ENCODE data around the gene SORL1.

Gene SORL1

GRCh38 chr11:121649798-121650197 is 197.7 kb downstream of the SORL1 start:
- H3K27me3 ChIP-seq (ENCODE audit: low read depth, low read length), result no peaks in the 10 kb centered on the region
- peaks cover 0 to 2% of the 10 kb centered on the region in 2 donors for H3K4me1 ChIP-seq (ENCODE audit: control insufficient read depth in 1 of 2, insufficient read depth in 2 of 2, low read length in 2 of 2)
- H3K36me3 ChIP-seq (ENCODE audit: control insufficient read depth in 1 of 2, insufficient read depth in 2 of 2, low read length in 2 of 2), result no peaks in the 10 kb centered on the region
- H3K4me3 ChIP-seq (ENCODE audit: low read depth in 1 of 2, low read length in 2 of 2), result no peak overlapping the region
- H3K27ac ChIP-seq (ENCODE audit: low read length), result no peak overlapping the region
- H3K9me3 ChIP-seq (ENCODE audit: control insufficient read depth in 1 of 2, low read length in 2 of 2), result no peaks in the 10 kb centered on the region

GRCh38 chr11:121650351-121651256 is 198.5 kb downstream of the SORL1 start:
- Histone ChIP-seq H3K27me3 (ENCODE audit: low read depth, low read length) (no peaks in the 10 kb centered on the region), H3K27ac (ENCODE audit: low read length) (no peak overlapping the region), H3K36me3 (ENCODE audit: control insufficient read depth in 1 of 2, insufficient read depth in 2 of 2, low read length in 2 of 2) (no peaks in the 10 kb centered on the region), H3K9me3 (ENCODE audit: control insufficient read depth in 1 of 2, low read length in 2 of 2) (no peaks in the 10 kb centered on the region), H3K4me3 (ENCODE audit: low read depth in 1 of 2, low read length in 2 of 2) (no peak overlapping the region), H3K4me1 (ENCODE audit: control insufficient read depth in 1 of 2, insufficient read depth in 2 of 2, low read length in 2 of 2) (peaks cover 4 to 8% of the 10 kb centered on the region in 2 donors)

- Histone ChIP-seq H3K9me3 (ENCODE audit: control insufficient read depth in 1 of 2, low read length in 2 of 2) (no peaks in the 10 kb centered on the region), H3K27me3 (ENCODE audit: low read depth, low read length) (no peaks in the 10 kb centered on the region), H3K4me1 (ENCODE audit: control insufficient read depth in 1 of 2, insufficient read depth in 2 of 2, low read length in 2 of 2) (peaks cover 5 to 8% of the 10 kb centered on the region in 2 donors), H3K27ac (ENCODE audit: low read length) (no peak overlapping the region), H3K36me3 (ENCODE audit: control insufficient read depth in 1 of 2, insufficient read depth in 2 of 2, low read length in 2 of 2) (peaks cover 0 to 6% of the 10 kb centered on the region in 2 donors), H3K4me3 (ENCODE audit: low read depth in 1 of 2, low read length in 2 of 2) (no peak overlapping the region)
Observed at GRCh38 chr11:121651257-121651605, 199.1 kb downstream of the SORL1 start.

- no peak overlapping the region for H3K27ac ChIP-seq (ENCODE audit: low read length)
- no peaks in the 10 kb centered on the region for H3K9me3 ChIP-seq (ENCODE audit: control insufficient read depth in 1 of 2, low read length in 2 of 2)
- no peak overlapping the region for H3K4me3 ChIP-seq (ENCODE audit: low read depth in 1 of 2, low read length in 2 of 2)
- H3K27me3 ChIP-seq (ENCODE audit: low read depth, low read length), result no peaks in the 10 kb centered on the region
- H3K36me3 ChIP-seq (ENCODE audit: control insufficient read depth in 1 of 2, insufficient read depth in 2 of 2, low read length in 2 of 2), result peaks cover 0 to 7% of the 10 kb centered on the region in 2 donors
- peaks cover 9 to 16% of the 10 kb centered on the region in 2 donors for H3K4me1 ChIP-seq (ENCODE audit: control insufficient read depth in 1 of 2, insufficient read depth in 2 of 2, low read length in 2 of 2)
Observed at GRCh38 chr11:121652971-121653370, 200.9 kb downstream of the SORL1 start.

GRCh38 chr11:121654259-121654842 is 202.2 kb downstream of the SORL1 start:
- no peaks in the 10 kb centered on the region for H3K9me3 ChIP-seq (ENCODE audit: control insufficient read depth in 1 of 2, low read length in 2 of 2)
- peak overlapping the region; percentile 94 for H3K27ac ChIP-seq (ENCODE audit: low read length)
- H3K4me1 ChIP-seq (ENCODE audit: control insufficient read depth in 1 of 2, insufficient read depth in 2 of 2, low read length in 2 of 2), result peaks cover 9 to 16% of the 10 kb centered on the region in 2 donors
- H3K4me3 ChIP-seq (ENCODE audit: low read depth in 1 of 2, low read length in 2 of 2), result peak overlapping the region in 1 of 2 donors; percentile 60
- peaks cover 0 to 7% of the 10 kb centered on the region in 2 donors for H3K36me3 ChIP-seq (ENCODE audit: control insufficient read depth in 1 of 2, insufficient read depth in 2 of 2, low read length in 2 of 2)
- H3K27me3 ChIP-seq (ENCODE audit: low read depth, low read length), result no peaks in the 10 kb centered on the region

- H3K27ac ChIP-seq (ENCODE audit: low read length), result peak overlapping the region; percentile 94
- no peaks in the 10 kb centered on the region for H3K27me3 ChIP-seq (ENCODE audit: low read depth, low read length)
- peaks cover 0 to 7% of the 10 kb centered on the region in 2 donors for H3K36me3 ChIP-seq (ENCODE audit: control insufficient read depth in 1 of 2, insufficient read depth in 2 of 2, low read length in 2 of 2)
- no peaks in the 10 kb centered on the region for H3K9me3 ChIP-seq (ENCODE audit: control insufficient read depth in 1 of 2, low read length in 2 of 2)
- peaks cover 9 to 16% of the 10 kb centered on the region in 2 donors for H3K4me1 ChIP-seq (ENCODE audit: control insufficient read depth in 1 of 2, insufficient read depth in 2 of 2, low read length in 2 of 2)
- H3K4me3 ChIP-seq (ENCODE audit: low read depth in 1 of 2, low read length in 2 of 2), result peak overlapping the region; percentile 60 to 73
Observed at GRCh38 chr11:121654843-121655536, 202.9 kb downstream of the SORL1 start.

- H3K27ac ChIP-seq (ENCODE audit: low read length), result peak overlapping the region; percentile 94
- no peaks in the 10 kb centered on the region for H3K9me3 ChIP-seq (ENCODE audit: control insufficient read depth in 1 of 2, low read length in 2 of 2)
- peak overlapping the region; percentile 60 to 73 for H3K4me3 ChIP-seq (ENCODE audit: low read depth in 1 of 2, low read length in 2 of 2)
- H3K27me3 ChIP-seq (ENCODE audit: low read depth, low read length), result no peaks in the 10 kb centered on the region
- H3K36me3 ChIP-seq (ENCODE audit: control insufficient read depth in 1 of 2, insufficient read depth in 2 of 2, low read length in 2 of 2), result peaks cover 0 to 7% of the 10 kb centered on the region in 2 donors
- H3K4me1 ChIP-seq (ENCODE audit: control insufficient read depth in 1 of 2, insufficient read depth in 2 of 2, low read length in 2 of 2), result peaks cover 9 to 16% of the 10 kb centered on the region in 2 donors
Observed at GRCh38 chr11:121655537-121656327, 203.6 kb downstream of the SORL1 start.

GRCh38 chr11:121656328-121657090 is 204.4 kb downstream of the SORL1 start:
- H3K4me3 ChIP-seq (ENCODE audit: low read depth in 1 of 2, low read length in 2 of 2), result peak overlapping the region; percentile 60 to 73
- H3K9me3 ChIP-seq (ENCODE audit: control insufficient read depth in 1 of 2, low read length in 2 of 2), result no peaks in the 10 kb centered on the region
- H3K27ac ChIP-seq (ENCODE audit: low read length), result peak overlapping the region; percentile 94
- peaks cover 0 to 7% of the 10 kb centered on the region in 2 donors for H3K36me3 ChIP-seq (ENCODE audit: control insufficient read depth in 1 of 2, insufficient read depth in 2 of 2, low read length in 2 of 2)
- peaks cover 9 to 16% of the 10 kb centered on the region in 2 donors for H3K4me1 ChIP-seq (ENCODE audit: control insufficient read depth in 1 of 2, insufficient read depth in 2 of 2, low read length in 2 of 2)
- no peaks in the 10 kb centered on the region for H3K27me3 ChIP-seq (ENCODE audit: low read depth, low read length)

- peaks cover 0 to 7% of the 10 kb centered on the region in 2 donors for H3K36me3 ChIP-seq (ENCODE audit: control insufficient read depth in 1 of 2, insufficient read depth in 2 of 2, low read length in 2 of 2)
- H3K4me3 ChIP-seq (ENCODE audit: low read depth in 1 of 2, low read length in 2 of 2), result no peak overlapping the region
- no peaks in the 10 kb centered on the region for H3K9me3 ChIP-seq (ENCODE audit: control insufficient read depth in 1 of 2, low read length in 2 of 2)
- H3K4me1 ChIP-seq (ENCODE audit: control insufficient read depth in 1 of 2, insufficient read depth in 2 of 2, low read length in 2 of 2), result peaks cover 9 to 16% of the 10 kb centered on the region in 2 donors
- peak overlapping the region; percentile 94 for H3K27ac ChIP-seq (ENCODE audit: low read length)
- H3K27me3 ChIP-seq (ENCODE audit: low read depth, low read length), result no peaks in the 10 kb centered on the region
Observed at GRCh38 chr11:121657146-121657545, 205.0 kb downstream of the SORL1 start.

- H3K36me3 ChIP-seq (ENCODE audit: control insufficient read depth in 1 of 2, insufficient read depth in 2 of 2, low read length in 2 of 2), result peaks cover 0 to 7% of the 10 kb centered on the region in 2 donors
- no peaks in the 10 kb centered on the region for H3K9me3 ChIP-seq (ENCODE audit: control insufficient read depth in 1 of 2, low read length in 2 of 2)
- H3K27ac ChIP-seq (ENCODE audit: low read length), result no peak overlapping the region
- no peaks in the 10 kb centered on the region for H3K27me3 ChIP-seq (ENCODE audit: low read depth, low read length)
- H3K4me3 ChIP-seq (ENCODE audit: low read depth in 1 of 2, low read length in 2 of 2), result no peak overlapping the region
- H3K4me1 ChIP-seq (ENCODE audit: control insufficient read depth in 1 of 2, insufficient read depth in 2 of 2, low read length in 2 of 2), result peaks cover 9 to 14% of the 10 kb centered on the region in 2 donors
Observed at GRCh38 chr11:121659811-121660210, 207.7 kb downstream of the SORL1 start.
